NCI-H2107 treated with DMSO at 0.1 percent for 48 hours (cell line): ENCODE data around the gene CTAGE4.
"Not testable (repeated sequence)": the region's sequence is repeated elsewhere in the genome, so short reads cannot be mapped to it uniquely, and the experiment has no call there.

Source experiments
- DNase-seq: peaks from one replicate; lab custom pipeline; 2025; ENCODE audit not compliant: unreplicated experiment; lab: John Stamatoyannopoulos, UW

Gene CTAGE4

GRCh38 chr7:144183166-144183565 is at the start of gene CTAGE4:
CTAGE4 (plus strand) TSS chr7:144183466; CDS start chr7:144183504, 38 bp downstream.
- not testable (repeated sequence) for DNase-seq

DNA sequence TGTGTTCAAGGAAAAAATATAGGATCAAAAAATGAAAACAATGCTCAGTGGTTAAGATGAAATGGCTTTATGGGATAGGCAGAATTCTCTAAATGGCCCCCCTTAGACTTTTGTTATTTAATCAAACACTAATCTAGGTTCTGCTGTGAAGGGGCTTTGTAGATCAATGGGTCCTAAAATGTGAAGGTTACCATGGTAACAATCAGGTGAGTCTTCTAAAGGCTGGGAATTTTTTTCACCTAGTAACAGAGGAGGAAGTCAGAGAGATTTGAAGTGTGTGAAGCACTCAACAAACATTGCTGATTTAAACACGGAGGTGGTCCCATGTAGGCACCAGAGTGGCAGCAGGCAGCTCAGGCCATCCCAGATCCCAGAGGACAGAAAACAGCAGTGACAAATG is 49.1 kb upstream of the CTAGE4 start:
- no peak for DNase-seq

- no peak for DNase-seq
Measured at GRCh38 chr7:144137501-144137900, 45.8 kb upstream of the CTAGE4 start.

DNA sequence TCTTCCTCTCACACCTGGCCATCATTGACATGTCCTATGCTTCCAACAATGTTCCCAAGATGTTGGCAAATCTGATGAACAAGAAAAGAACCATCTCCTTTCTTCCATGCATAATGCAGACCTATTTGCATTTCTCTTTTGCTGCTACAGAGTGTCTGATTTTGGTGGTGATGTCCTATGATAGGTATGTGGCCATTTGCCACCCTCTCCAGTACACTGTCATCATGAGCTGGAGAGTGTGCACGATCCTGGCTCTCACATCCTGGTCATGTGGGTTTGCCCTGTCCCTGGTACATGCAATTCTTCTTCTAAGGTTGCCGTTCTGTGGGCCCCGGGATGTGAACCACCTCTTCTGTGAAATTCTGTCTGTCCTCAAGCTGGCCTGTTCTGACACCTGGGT is 41.1 kb upstream of the CTAGE4 start:
- no peak for DNase-seq

DNA sequence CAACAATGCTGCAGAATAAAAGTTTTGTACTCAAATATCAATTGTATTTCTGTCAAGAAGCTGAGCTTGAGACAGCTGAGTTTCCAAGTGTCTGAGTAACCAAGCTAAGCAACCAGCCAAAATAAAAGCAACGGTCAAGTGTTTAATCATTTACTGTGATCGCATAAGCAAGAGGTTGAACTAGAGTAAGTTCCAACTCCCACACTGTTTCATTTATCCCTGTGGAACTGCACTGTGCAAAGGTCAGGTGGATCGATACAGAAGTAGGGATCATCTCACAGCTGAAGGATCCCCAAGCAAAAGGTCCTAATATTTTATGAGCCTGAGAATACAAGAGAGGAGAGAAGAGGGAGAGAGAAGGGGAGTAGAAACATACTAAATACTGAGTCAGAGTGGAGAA is 38.8 kb upstream of the CTAGE4 start:
- DNase-seq = no peak

- no peak for DNase-seq
Measured at GRCh38 chr7:144148224-144148827, 34.9 kb upstream of the CTAGE4 start.

GRCh38 chr7:144158861-144159260 is 24.4 kb upstream of the CTAGE4 start:
- DNase-seq = no peak

- no peak for DNase-seq
Measured at GRCh38 chr7:144164784-144165183, 18.5 kb upstream of the CTAGE4 start.

DNA sequence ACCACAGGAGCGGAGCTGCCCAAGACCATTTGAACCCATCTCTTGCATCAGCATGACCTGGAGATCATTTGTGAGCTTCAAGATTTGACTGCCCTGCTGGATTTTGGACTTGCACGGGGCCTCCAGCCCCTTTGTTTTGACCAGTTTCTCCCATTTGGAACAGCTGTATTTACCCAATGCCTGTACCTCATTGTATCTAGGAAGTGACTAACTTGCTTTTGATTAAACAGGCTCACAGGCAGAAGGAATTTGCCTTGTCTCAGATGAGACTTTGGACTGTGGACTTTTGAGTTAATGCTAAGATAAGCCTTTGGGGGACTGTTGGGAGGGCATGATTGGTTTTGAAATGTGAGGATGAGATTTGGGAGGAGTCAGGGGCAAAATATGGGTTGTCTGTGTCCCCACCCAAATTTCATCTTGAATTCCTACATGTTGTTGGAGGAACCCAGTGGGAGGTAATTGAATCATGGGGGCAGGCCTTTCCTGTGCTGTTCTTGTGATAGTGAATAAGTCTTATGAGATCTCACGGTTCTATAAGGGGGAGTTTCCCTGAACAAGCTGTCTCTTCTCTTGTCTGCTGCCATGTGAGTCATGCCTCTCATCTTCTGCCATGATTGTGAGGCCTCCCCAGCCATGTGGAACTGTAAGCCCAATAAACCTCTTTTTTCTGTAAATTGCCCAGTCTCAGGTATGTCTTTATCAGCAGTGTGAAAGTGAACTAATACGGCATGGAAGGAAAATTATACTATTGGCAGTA is 11.5 kb upstream of the CTAGE4 start:
- DNase-seq = not testable (repeated sequence)

DNA sequence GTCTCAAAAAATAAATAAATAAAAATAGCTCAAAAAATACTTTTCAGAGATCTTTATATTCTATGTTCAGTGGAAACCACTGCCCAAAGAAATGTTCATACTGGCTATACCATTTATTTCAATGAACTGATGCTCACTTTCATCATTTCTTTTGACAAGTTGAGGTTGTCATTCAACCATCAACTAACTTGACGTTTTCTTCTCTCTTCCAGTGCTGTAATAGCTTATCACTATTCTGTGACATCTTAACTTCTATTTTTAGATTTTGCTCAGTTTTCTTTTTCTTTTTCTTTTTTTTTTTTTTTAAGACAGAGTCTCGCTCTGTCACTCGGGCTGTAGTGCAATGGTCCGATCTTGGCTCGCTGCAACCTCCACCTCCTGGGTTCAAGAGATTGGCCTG is 8.7 kb upstream of the CTAGE4 start:
- DNase-seq = no peak

DNA sequence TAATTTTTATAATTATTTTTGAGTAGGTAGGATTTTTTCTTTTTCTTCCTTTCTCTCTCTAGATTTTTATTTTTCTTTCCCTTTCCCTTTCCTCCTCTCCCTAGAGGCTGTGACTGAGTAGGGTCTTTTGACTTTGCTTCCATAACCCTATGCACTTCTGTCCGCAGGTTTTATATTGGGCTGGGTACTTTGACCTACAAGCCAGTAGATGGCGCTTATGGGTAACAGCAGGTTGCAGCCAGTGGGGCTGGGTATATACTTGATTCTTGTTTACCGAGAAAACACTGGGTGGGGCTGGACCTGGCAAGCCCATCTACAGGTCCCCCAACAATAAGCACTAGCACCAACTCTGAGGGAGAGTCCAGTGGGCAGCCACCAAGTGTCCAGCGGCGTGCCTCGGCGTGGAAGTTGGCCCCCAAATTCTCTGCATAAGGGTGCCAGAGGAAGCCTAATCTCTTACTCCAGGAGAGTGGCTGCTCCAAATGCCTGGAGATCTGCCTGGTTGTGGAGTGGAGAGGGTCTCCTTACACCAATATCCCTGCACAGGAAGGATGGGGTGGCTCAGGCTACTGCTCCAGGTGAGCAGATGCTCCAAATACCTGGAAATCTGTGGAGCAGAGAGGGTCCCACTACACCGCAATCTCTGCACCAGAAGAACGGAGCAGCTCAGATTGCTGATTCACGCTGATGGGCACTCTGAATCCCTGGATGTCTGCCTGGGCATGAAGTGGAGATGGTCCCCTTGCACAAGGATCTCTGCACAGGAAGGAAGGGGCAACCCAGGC is 4.7 kb upstream of the CTAGE4 start:
- DNase-seq = not testable (repeated sequence)

DNA sequence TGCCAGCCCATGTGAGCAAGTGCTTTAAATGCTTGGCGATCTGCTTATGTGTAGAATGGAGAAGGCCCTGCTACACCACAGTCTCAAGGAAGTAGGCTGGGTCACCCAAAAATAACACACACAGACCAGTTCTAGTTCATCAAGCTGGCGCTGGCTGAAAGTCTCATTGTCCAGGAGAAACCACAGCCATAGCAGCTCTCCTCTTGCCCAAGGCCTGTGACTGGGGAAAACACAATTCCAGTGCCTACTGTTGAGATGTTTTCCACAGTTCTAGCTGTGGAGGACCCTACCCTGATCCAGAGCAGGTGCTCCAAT is 4.1 kb upstream of the CTAGE4 start:
- not testable (repeated sequence) for DNase-seq

DNA sequence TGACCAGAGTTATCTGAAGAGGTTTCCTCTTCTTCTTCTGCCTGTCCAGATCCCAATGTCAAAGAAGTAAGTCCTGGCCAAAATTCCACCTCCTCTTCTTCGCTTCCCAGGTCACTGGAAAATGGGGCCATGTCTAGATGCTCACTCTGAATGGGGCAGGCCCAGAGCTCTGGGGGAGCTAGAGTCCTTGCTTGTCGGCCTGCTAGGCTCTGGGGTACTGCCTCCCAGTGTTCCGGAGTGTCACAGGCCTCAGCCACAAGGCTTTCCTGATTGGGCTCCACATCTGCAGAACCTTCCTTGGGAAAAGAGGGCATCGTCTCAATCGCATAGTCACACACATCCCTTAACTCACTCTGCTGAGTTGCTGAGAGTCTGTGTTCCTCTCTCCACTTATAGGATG is 4.6 kb downstream of the CTAGE4 start:
- not testable (repeated sequence) for DNase-seq

GRCh38 chr7:144188578-144189171 is 5.4 kb downstream of the CTAGE4 start:
- DNase-seq = not testable (repeated sequence)

- not testable (repeated sequence) for DNase-seq
Measured at GRCh38 chr7:144193782-144194181, 10.5 kb downstream of the CTAGE4 start.

DNA sequence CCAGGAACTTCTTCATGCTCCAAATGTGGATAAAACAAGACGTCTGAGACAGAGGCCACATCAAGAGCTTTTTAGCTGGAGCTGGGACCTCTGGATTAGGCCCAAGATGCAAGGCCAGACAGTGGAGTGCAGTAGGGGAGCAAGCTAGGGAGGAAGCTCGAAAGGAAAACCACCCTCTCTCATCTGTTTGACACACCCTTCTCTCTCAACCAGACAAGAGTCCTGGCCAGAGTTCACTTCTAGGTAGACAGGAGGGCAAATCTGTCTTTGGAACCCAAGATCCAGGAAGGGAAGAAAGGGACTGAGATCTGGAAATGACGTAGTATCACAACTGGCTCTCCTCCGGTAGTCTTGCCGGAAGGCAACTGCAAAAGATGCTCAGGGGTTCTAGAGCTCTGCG is 11.2 kb downstream of the CTAGE4 start:
- not testable (repeated sequence) for DNase-seq

DNA sequence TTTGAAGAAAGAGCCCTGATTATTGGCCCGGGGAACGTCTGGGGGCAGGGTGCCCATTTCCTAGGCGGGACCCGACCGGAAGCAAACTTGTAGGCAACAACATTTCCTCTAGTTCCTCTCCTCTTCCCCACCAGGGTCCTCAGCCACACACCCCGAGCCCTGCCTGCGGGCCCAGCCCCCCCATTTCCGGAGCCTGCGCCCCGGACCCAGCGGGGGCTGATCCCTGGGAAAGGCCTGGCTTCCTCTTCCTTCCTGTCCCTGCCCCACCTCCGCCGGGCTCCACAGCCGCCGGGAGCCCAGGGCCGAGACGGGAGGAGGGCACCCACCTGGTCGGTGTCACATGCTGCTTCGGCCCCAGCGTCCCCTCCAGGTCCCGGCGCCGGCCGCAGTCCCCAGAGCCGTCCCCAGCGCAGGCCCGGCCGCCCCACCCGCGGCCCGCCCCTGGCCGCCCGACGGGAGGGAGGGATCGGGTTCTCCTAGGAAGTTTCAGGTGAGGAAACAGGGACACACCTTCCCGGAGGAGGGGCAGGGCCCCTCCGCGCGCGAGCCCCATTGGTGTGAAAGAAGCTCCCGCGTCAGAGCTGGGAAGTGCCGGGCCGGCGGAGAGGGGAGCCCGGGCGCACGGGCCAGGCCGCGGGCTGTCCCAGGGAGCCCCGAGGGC is 12.1 kb downstream of the CTAGE4 start, which contains the start of gene ARHGEF35:
Gene ARHGEF35, minus strand, starts transcription at position 622 of the 661 bp plus-strand sequence. CDS start 7,450 bp downstream, outside the sequence.
- not testable (repeated sequence) for DNase-seq

GRCh38 chr7:144198934-144199333 is 15.7 kb downstream of the CTAGE4 start:
- not testable (repeated sequence) for DNase-seq

DNA sequence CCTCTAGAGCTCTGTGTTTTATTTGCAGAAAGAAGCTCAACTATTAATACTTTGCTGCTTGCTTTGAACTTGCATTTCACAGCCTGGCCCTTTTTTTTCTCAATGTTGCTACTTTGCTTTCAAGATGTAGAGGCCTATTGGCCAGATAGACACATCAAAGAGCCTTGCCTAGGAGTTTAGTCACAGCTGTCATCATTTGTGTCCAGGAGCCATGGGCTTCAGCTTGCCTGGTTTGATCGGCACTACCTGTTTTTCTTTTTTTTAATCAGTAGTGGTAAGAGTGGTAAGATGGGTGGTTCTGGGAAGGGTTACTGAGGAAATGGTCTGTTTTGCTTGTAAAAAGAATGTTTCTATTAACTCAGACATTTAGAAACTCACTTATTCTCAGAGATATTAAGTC is 18.7 kb downstream of the CTAGE4 start:
- not testable (repeated sequence) for DNase-seq

DNA sequence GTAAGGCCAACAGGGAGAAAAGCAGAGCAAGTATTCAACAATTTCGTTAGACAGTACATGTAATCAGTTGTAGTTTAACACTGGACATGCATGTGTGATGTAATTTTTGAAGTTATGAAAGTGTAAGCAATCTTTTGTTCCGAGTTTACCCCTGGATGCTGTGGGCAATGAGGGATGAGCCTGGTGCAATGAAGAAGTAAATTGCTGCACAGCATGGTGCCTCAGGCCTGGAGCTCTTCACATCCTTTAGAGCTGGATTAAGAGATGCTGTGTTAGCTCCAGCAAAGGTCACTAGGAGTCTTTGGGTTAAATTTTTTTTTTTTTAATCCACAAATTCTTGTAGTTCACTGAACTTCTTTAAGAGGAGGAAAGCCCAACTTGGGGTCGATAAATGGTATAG is 19.8 kb downstream of the CTAGE4 start:
- not testable (repeated sequence) for DNase-seq

DNA sequence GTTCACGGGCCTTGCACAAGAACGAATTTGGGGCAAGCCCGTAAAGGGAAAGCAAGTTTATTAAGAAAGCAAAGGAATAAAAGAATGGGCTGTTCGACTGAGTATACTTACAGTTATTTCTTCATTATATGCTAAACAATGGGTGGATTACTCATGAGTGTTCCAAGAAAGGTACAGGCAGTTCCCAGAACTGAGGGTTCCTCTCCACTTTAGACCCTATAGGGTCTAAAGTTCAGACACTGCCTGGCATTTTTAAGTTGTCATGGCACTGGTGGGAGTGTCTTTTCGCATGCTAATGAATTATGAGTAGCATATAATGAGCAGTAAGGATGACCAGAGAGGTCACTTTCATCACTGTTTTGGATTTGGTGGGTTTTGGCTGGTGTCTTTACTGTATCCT is 22.0 kb downstream of the CTAGE4 start:
- DNase-seq = not testable (repeated sequence)
